Measurements from ENCODE around the gene PJA1. TPM values are rescaled to one million over a fixed set of nuclear protein-coding genes. Genes with fewer than 3 reads are reported as not detected.

The PJA1 gene
- total and polyA plus RNA-seq, 2 donors (not counting 3 experiments of a cell fraction or from before 2014, with no cell fraction given), result 8.2 to 16.1 TPM

DNA sequence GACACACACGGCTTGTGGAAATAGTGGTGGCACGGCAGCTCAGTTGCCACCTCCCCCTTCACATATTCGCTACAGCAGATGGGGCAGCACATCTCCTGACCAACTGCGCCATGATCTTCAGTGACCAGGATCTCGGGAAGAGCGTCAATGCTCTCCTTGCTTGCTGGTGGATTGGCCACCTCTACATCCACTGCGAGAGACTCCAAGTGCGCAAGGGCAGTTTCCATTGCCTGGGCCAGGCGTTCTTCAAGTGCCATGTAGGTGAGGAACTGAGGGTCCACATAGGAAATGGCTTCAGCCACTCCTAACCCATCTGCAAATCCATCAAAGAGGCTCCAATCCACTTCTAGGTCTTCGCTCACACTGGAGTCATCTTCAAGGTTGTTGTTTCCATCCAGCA, 3.9 kb downstream of the PJA1 start:
- intact Hi-C loops (cut with micrococcal nuclease) (no loop called here), dilution Hi-C loops (cut with MboI; ENCODE audit: extremely low pct_ligation_motif_present, low sequenced_read_pairs) (no loop called here)
- H3K79me2 ChIP-seq (ENCODE audit: control insufficient read depth, insufficient read depth, low read length), result no peaks in the 10 kb centered on the region
- H3K9ac ChIP-seq (replicated peaks; ENCODE audit: extremely low read depth, insufficient read depth, low read length), result no peak overlapping the region
- no peaks in the 10 kb centered on the region for H3K27me3 ChIP-seq (ENCODE audit: control insufficient read depth in 2 of 2, insufficient read depth in 2 of 2, low read length in 2 of 2)
- FAIRE-seq, result no peak
- no peak overlapping the region for H3K4me2 ChIP-seq (ENCODE audit: insufficient read depth, low read length)
- H3K4me1 ChIP-seq (ENCODE audit: control insufficient read depth, extremely low read depth, insufficient read depth, low read length), result peaks cover 5% of the 10 kb centered on the region
- H4K20me1 ChIP-seq (replicated peaks; ENCODE audit: control insufficient read depth, extremely low read depth, insufficient read depth, low read length), result no peaks in the 10 kb centered on the region
- no peak for DNase-seq (ENCODE audit: low read depth, low spot score)
- peaks cover 0 to 2% of the 10 kb centered on the region in 2 experiments for H3K36me3 ChIP-seq (ENCODE audit: control insufficient read depth in 2 of 2, extremely low read depth in 1 of 2, insufficient read depth in 2 of 2, low read length in 2 of 2)
- H3K4me3 ChIP-seq (replicated peaks in 1 of 3; ENCODE audit: insufficient read depth in 1 of 3, low read depth in 1 of 3, low read length in 3 of 3), result no peak overlapping the region
- H3K27ac ChIP-seq (ENCODE audit: insufficient read depth, low read depth, low read length), result no peak overlapping the region
- no peaks in the 10 kb centered on the region for H3K9me1 ChIP-seq (replicated peaks; ENCODE audit: control insufficient read depth, extremely low read depth, insufficient read depth, low read length)
- H2AFZ ChIP-seq (ENCODE audit: low read depth, low read length), result no peak overlapping the region
- no TSS peak for BruUV-seq (replicated peaks)
- ChIA-PET CTCF (no interaction called here), POLR2A (no interaction called here)
- TF ChIP-seq GATA2 (IDR thresholded peaks at IDR 0.05; ENCODE audit: insufficient read depth, insufficient read length, low read depth, low read length), result no peak
- TF ChIP-seq FOS (IDR thresholded peaks at IDR 0.05; ENCODE audit: borderline replicate concordance, insufficient read depth, low read length), result no peak
- TF ChIP-seq EZH2 (IDR thresholded peaks at IDR 0.05; ENCODE audit: borderline replicate concordance, low read depth, low read length, severe bottlenecking), result no peak
- TF ChIP-seq POLR2AphosphoS5 (IDR thresholded peaks at IDR 0.05; ENCODE audit: insufficient read depth, low read depth, low read length), result no peak
- no peaks in the 10 kb centered on the region for H3K9me3 ChIP-seq (replicated peaks; ENCODE audit: control insufficient read depth, insufficient read depth, low read length)

GRCh38 chrX:69158166-69158980, 6.9 kb downstream of the PJA1 start:
- H3K79me2 ChIP-seq (ENCODE audit: control insufficient read depth, insufficient read depth, low read length), result no peaks in the 10 kb centered on the region
- no peaks in the 10 kb centered on the region for H4K20me1 ChIP-seq (replicated peaks; ENCODE audit: control insufficient read depth, extremely low read depth, insufficient read depth, low read length)
- H3K36me3 ChIP-seq (ENCODE audit: control insufficient read depth in 2 of 2, extremely low read depth in 1 of 2, insufficient read depth in 2 of 2, low read length in 2 of 2), result peaks cover 0 to 2% of the 10 kb centered on the region in 2 experiments
- CTCF ChIA-PET, result interaction anchor here (0.7 to 1.2 kb wide), 3 partner anchors 21 to 331 kb away, joined by 3 to 5 read pairs (median 3); no protein-coding TSS in a partner anchor
- FAIRE-seq, result peak; percentile 86
- no peak overlapping the region for H2AFZ ChIP-seq (ENCODE audit: low read depth, low read length)
- peak; percentile 71 for DNase-seq (ENCODE audit: low read depth, low spot score)
- no peak overlapping the region for H3K9ac ChIP-seq (replicated peaks; ENCODE audit: extremely low read depth, insufficient read depth, low read length)
- no TSS peak for BruUV-seq (replicated peaks)
- POLR2A ChIA-PET, result interaction anchor here (0.7 kb wide), 1 partner anchor 330 kb away, joined by 4 read pairs; the partner anchor contains the start of gene EFNB1
- peaks cover 2% of the 10 kb centered on the region for H3K4me1 ChIP-seq (ENCODE audit: control insufficient read depth, extremely low read depth, insufficient read depth, low read length)
- H3K4me3 ChIP-seq (replicated peaks in 1 of 3; ENCODE audit: insufficient read depth in 1 of 3, low read depth in 1 of 3, low read length in 3 of 3), result no peak overlapping the region
- no peaks in the 10 kb centered on the region for H3K27me3 ChIP-seq (ENCODE audit: control insufficient read depth in 2 of 2, insufficient read depth in 2 of 2, low read length in 2 of 2)
- intact Hi-C loops (cut with micrococcal nuclease), result loop anchor here (1.0 kb wide), 1 partner anchor 64 kb away; no protein-coding TSS in a partner anchor
- TF ChIP-seq MAX (IDR thresholded peaks at IDR 0.05; ENCODE audit: insufficient read depth, insufficient read length), result no peak
- TF ChIP-seq JUN (IDR thresholded peaks at IDR 0.05; ENCODE audit: borderline replicate concordance, insufficient read depth, insufficient read length, low read depth), result no peak
- TF ChIP-seq POLR2A (IDR thresholded peaks at IDR 0.05; ENCODE audit: low read depth, low read length), result no peak
- peak; percentile 44 to 62 for TF ChIP-seq CTCF (IDR thresholded peaks at IDR 0.05; ENCODE audit: extremely low read depth in 1 of 2, insufficient read depth in 1 of 2, low read depth in 1 of 2, low read length in 2 of 2)
- H3K27ac ChIP-seq (ENCODE audit: insufficient read depth, low read depth, low read length), result no peak overlapping the region
- H3K4me2 ChIP-seq (ENCODE audit: insufficient read depth, low read length), result no peak overlapping the region
- no peaks in the 10 kb centered on the region for H3K9me3 ChIP-seq (replicated peaks; ENCODE audit: control insufficient read depth, insufficient read depth, low read length)
- dilution Hi-C loops (cut with MboI; ENCODE audit: extremely low pct_ligation_motif_present, low sequenced_read_pairs), result no loop called here
- H3K9me1 ChIP-seq (replicated peaks; ENCODE audit: control insufficient read depth, extremely low read depth, insufficient read depth, low read length), result no peaks in the 10 kb centered on the region
